BE2C (cell line): ENCODE results near the gene OCA2.

Experiments
- DNase-seq: peaks from one replicate; pipeline ENCODE4 v3.0.0-alpha.2; 2020
- H3K27me3 ChIP-seq: fragments of 250-450 bp; sonication (Bioruptor Pico); 2 replicates; pipeline ENCODE4 v1.5.1; 2020; ENCODE audit warnings: mild to moderate bottlenecking
- H3K36me3 ChIP-seq: fragments of 250-450 bp; sonication (Bioruptor Pico); 2 replicates; pipeline ENCODE4 v1.5.1; 2020; ENCODE audit warnings: mild to moderate bottlenecking
- H3K4me1 ChIP-seq: fragments of 250-450 bp; sonication (Bioruptor Pico); 2 replicates; pipeline ENCODE4 v1.5.1; 2020
- H3K4me3 ChIP-seq: 2 replicates; pipeline ENCODE4 v1.5.1; 2011; ENCODE audit warnings: low read depth, low read length
- H3K9me3 ChIP-seq: fragments of 250-450 bp; sonication (Bioruptor Pico); 2 replicates; pipeline ENCODE4 v1.5.1; 2020
- TF ChIP-seq, protein P1 (sequence below): IDR thresholded peaks from 2 replicates; pipeline ENCODE4 v1.5.1; 2012; ENCODE audit warnings: mild to moderate bottlenecking, low read depth, low read length

Gene OCA2

DNA sequence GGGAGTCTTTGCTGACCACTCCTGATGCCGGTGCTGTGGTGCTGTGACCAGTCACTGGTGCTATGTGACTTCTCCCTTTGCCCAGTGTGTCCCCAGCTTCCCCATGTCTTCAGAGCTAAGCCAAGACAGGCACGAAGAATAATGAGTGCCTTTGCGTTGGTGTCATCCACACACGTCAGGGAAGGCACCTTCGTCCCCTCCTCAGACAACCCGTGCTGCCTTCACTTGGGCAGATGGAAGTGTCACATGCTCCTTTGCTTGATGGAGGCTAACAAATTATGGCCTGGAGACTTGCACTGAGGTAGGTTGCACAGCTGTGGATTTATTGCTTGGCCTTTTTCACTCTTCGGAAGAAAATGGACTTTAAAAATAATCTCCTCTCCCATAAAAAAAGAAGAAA, 291.8 kb downstream of the OCA2 start:
- DNase-seq: no peak
- Histone ChIP-seq H3K36me3 (no peaks in the 10 kb centered on the region), H3K27me3 (no peaks in the 10 kb centered on the region), H3K4me1 (no peaks in the 10 kb centered on the region), H3K4me3 (no peak overlapping the region), H3K9me3 (peaks cover 5% of the 10 kb centered on the region; the same call in 1 of the 2 replicates)
- TF ChIP-seq, protein P1, sequence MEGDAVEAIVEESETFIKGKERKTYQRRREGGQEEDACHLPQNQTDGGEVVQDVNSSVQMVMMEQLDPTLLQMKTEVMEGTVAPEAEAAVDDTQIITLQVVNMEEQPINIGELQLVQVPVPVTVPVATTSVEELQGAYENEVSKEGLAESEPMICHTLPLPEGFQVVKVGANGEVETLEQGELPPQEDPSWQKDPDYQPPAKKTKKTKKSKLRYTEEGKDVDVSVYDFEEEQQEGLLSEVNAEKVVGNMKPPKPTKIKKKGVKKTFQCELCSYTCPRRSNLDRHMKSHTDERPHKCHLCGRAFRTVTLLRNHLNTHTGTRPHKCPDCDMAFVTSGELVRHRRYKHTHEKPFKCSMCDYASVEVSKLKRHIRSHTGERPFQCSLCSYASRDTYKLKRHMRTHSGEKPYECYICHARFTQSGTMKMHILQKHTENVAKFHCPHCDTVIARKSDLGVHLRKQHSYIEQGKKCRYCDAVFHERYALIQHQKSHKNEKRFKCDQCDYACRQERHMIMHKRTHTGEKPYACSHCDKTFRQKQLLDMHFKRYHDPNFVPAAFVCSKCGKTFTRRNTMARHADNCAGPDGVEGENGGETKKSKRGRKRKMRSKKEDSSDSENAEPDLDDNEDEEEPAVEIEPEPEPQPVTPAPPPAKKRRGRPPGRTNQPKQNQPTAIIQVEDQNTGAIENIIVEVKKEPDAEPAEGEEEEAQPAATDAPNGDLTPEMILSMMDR: no peak

DNA sequence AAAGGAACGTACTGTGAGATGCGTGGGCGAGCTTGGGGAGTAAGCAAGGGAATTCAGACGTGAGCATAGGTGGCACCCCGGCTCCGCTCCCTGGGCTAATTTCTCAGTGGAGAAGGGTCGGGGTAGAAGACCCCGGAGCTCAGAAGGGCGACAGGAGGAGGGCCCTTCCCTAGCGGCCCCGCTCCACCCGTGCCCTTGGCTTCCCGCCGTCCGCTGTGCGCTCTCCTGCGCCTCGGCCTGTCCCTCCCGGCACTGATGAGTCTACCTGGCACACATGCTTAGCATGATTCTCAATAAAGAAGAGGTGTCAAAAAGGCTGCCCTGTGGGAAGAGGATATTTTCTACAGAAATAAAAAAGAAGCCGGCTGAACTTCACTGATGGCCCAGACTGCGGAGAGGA, 292.7 kb downstream of the OCA2 start:
- TF ChIP-seq, protein P1: no peak
- H3K36me3 ChIP-seq: no peaks in the 10 kb centered on the region

DNA sequence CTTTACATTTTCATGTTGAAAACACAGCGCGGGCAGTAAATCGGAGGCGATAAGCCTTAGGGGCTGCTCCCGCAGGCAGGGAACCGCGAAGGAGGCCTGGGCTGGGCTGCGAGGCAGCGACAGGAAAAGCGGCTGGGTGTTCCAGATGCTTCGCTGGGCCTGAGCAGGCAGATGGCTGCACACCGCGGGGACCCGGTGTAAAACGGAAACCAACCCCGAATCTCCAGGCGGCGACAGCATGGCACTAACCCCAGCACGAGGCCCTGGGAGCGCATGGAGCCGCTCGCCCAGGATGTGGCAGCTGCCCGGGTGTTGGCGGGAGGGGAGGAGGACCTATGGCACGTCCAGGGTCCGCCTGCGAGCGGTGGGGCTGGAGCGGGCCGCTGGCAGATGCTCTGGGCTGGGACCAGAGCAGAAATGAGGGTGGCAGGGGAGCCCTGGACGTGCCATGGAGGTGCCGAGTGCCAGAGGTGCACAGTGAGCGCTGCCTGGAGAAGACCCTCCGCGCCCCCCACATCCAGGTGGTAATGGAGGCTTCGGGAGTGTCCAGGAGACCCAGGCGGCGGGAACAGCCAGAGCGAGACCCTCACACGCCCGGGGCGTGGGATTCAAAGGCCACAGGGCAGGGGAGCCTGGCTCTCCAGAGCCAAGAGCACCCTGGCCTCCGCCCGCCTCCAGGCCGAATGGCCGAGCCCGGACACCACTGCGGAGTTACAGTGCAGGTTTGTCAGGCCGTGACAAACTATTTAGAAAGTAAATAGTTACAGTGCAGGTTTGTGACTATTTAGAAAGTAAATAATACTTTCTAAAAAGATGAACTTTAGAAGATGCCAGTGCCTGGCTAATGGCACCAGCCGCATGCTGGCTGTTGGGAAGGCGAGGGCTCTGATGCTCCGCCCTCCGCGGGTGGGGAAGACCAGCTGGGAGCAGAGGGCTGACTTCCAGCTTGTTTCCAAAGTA, 293.6 kb downstream of the OCA2 start:
- no peak for DNase-seq
- Histone ChIP-seq H3K27me3 (no peaks in the 10 kb centered on the region), H3K4me3 (no peak overlapping the region), H3K9me3 (peaks cover 5% of the 10 kb centered on the region; the same call in 1 of the 2 replicates), H3K36me3 (no peaks in the 10 kb centered on the region), H3K4me1 (no peaks in the 10 kb centered on the region)
- TF ChIP-seq, protein P1: no peak

More for the DNA sequence above, 292.7 kb downstream of the OCA2 start:
- no peaks in the 10 kb centered on the region for H3K4me1 ChIP-seq
- DNase-seq: no peak
- peaks cover 5% of the 10 kb centered on the region; the same call in 1 of the 2 replicates for H3K9me3 ChIP-seq
- no peaks in the 10 kb centered on the region for H3K27me3 ChIP-seq
- no peak overlapping the region for H3K4me3 ChIP-seq

DNA sequence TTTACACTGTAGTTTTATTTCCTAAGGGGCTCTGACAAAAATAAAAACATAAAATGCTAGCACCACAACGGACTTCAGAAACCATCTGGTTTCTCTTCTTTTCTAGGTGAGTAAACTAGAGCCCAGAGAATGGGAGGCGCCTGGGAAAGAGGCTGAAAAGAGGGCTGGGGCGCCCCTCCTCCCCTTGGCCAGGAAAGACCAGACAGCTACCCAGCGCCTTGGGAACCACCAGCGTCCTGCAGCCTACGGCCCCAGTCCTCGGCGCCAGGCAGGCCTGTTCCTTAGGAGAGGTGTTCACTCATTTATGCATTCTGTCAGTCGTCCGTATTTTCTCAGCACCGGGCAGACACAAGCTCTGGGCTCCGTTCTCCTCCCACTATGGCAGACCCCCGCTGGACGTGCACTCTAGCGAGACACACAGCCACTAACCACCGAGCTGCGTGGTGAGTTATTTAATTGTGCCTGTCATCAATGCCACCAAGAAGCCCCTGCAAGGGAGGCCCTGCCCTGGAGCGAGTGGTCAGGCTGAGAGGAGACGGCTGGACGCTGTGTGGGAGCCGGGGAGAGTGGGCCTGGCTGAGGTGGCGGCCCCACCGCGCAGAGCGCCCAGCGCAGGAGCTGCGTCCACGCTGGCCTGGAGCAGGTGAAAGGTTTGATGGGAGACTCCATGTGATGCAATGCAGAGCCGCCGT, 294.4 kb downstream of the OCA2 start:
- H3K4me3 ChIP-seq: no peak overlapping the region
- H3K4me1 ChIP-seq: no peaks in the 10 kb centered on the region
- TF ChIP-seq, protein P1: no peak
- peaks cover 5% of the 10 kb centered on the region; the same call in 1 of the 2 replicates for H3K9me3 ChIP-seq
- DNase-seq: no peak
- no peaks in the 10 kb centered on the region for H3K27me3 ChIP-seq
- H3K36me3 ChIP-seq: no peaks in the 10 kb centered on the region

DNA sequence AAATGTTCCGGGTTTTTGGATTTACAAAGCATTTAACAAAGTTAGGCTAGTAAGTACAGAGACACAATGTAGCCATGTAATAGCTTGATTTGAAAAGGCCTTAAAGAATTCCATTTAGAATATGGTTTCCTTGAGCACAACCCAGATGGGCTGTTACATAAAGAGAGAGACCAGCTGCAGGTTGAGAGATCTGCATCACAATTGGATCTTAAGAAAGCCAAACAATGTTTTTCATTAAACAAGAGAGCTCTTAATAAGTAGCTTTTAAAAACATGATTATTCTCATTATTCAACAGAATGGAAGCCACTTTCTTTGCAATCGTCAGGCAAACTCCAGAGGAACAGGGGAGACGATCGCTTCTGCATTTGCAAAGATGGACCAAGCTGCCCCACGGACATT, 300.3 kb downstream of the OCA2 start:
- TF ChIP-seq, protein P1: no peak
- no peak for DNase-seq
- H3K4me1 ChIP-seq: no peaks in the 10 kb centered on the region
- no peaks in the 10 kb centered on the region for H3K9me3 ChIP-seq
- H3K36me3 ChIP-seq: no peaks in the 10 kb centered on the region
- no peak overlapping the region for H3K4me3 ChIP-seq
- H3K27me3 ChIP-seq: no peaks in the 10 kb centered on the region
